SH-SY5Y (cell line): Measurements from ENCODE around the gene LRBA.

ENCODE experiments used
- GATA2 ChIP-seq: IDR thresholded peaks from 2 replicates; pipeline ENCODE4 v1.6.1; 2011; ENCODE audit warnings: mild to moderate bottlenecking, low read depth, low read length
- GATA3 ChIP-seq: IDR thresholded peaks from 2 replicates; pipeline ENCODE4 v1.6.1; 2011; ENCODE audit warnings: low read depth, mild to moderate bottlenecking, low read length, moderate library complexity

- TF ChIP-seq GATA2 = no peak
- TF ChIP-seq GATA3 = no peak
Measured at GRCh38 chr4:150588316-150588715, 426.8 kb downstream of the LRBA start.
